Activated T-cell treated with anti-CD3 and anti-CD28 coated beads, Interleukin-2, amount 50 U/mL, for 48 hours (primary cell): ENCODE measurements around the gene UBE2B.
A peak's percentile ranks its signal among the peaks of the same experiment; 100 is the strongest.
"Not testable (repeated sequence)": the region's sequence is repeated elsewhere in the genome, so short reads cannot be mapped to it uniquely, and the experiment has no call there.

Source experiments
- DNase-seq, 2 experiments: peaks; one replicate each; pipeline ENCODE4 v3.0.0-alpha.2; 2020

UBE2B gene

GRCh38 chr5:134370871-134371833, at the start of gene UBE2B:
UBE2B (plus strand) TSS chr5:134371569; CDS start chr5:134371596, 27 bp downstream.
- DNase-seq = peak; percentile 97

- DNase-seq = no peak
Observed at GRCh38 chr5:134327327-134327726, 44.0 kb upstream of the UBE2B start.

GRCh38 chr5:134328619-134329018, 42.8 kb upstream of the UBE2B start:
- no peak for DNase-seq

GRCh38 chr5:134336833-134337232, 34.5 kb upstream of the UBE2B start:
- DNase-seq = not testable (repeated sequence)

GRCh38 chr5:134343500-134343899, 27.9 kb upstream of the UBE2B start:
- DNase-seq = not testable (repeated sequence)

- DNase-seq = not testable (repeated sequence)
Observed at GRCh38 chr5:134345476-134345875, 25.9 kb upstream of the UBE2B start.

GRCh38 chr5:134345996-134346395, 25.4 kb upstream of the UBE2B start:
- DNase-seq = no peak

- no peak for DNase-seq
Observed at GRCh38 chr5:134349463-134349862, 21.9 kb upstream of the UBE2B start.

- DNase-seq = no peak
Observed at GRCh38 chr5:134355681-134356080, 15.7 kb upstream of the UBE2B start.

GRCh38 chr5:134365604-134366003, 5.8 kb upstream of the UBE2B start:
- no peak for DNase-seq

GRCh38 chr5:134370311-134370870, 978 bp upstream of the UBE2B start:
- DNase-seq = peak in 1 of 2 experiments; percentile 31

GRCh38 chr5:134371834-134372340, 518 bp downstream of the UBE2B start:
- DNase-seq = peak; percentile 62 to 66

GRCh38 chr5:134373633-134374032, 2.3 kb downstream of the UBE2B start:
- DNase-seq = not testable (repeated sequence)

GRCh38 chr5:134374232-134374631, 2.9 kb downstream of the UBE2B start:
- no peak for DNase-seq

GRCh38 chr5:134380346-134380745, 9.0 kb downstream of the UBE2B start:
- DNase-seq = no peak

GRCh38 chr5:134382204-134382603, 10.8 kb downstream of the UBE2B start:
- DNase-seq = not testable (repeated sequence)

- DNase-seq = no peak
Observed at GRCh38 chr5:134383980-134384697, 12.8 kb downstream of the UBE2B start.

- no peak for DNase-seq
Observed at GRCh38 chr5:134387443-134387842, 16.1 kb downstream of the UBE2B start.

GRCh38 chr5:134392301-134392700, 20.9 kb downstream of the UBE2B start:
- no peak for DNase-seq

- no peak for DNase-seq
Observed at GRCh38 chr5:134394932-134395331, 23.6 kb downstream of the UBE2B start.

GRCh38 chr5:134396274-134396673, 24.9 kb downstream of the UBE2B start:
- no peak for DNase-seq

GRCh38 chr5:134397196-134397595, 25.8 kb downstream of the UBE2B start:
- no peak for DNase-seq

- no peak for DNase-seq
Observed at GRCh38 chr5:134398609-134399155, 27.3 kb downstream of the UBE2B start.
